Fibroblast of mammary gland (primary cell): ENCODE measurements around the gene PLXNC1.
"Not testable (repeated sequence)": the region's sequence is repeated elsewhere in the genome, so short reads cannot be mapped to it uniquely, and the experiment has no call there.

Experiments
- DNase-seq: peaks from one replicate; pipeline ENCODE4 v3.0.0-alpha.2; 2010; ENCODE audit warnings: low read depth
- H3K4me3 ChIP-seq: 2 replicates; pipeline ENCODE4 v1.5.1; 2011; ENCODE audit warnings: low read depth, mild to moderate bottlenecking, low read length, moderate library complexity; ENCODE audit not compliant: control insufficient read depth
- CTCF ChIP-seq: conservative IDR thresholded peaks from 2 replicates; pipeline ENCODE4 v1.5.1; 2011; ENCODE audit warnings: low read depth, low read length, inconsistent platforms; ENCODE audit not compliant: control insufficient read depth, insufficient read depth

PLXNC1 gene

GRCh38 chr12:94304566-94305061 is 156.2 kb downstream of the PLXNC1 start:
- DNase-seq, result no peak

GRCh38 chr12:94305130-94305957 is 157.0 kb downstream of the PLXNC1 start:
- peak; percentile 85 for DNase-seq
- no peak overlapping the region for H3K4me3 ChIP-seq

More at GRCh38 chr12:94304566-94305061, 156.2 kb downstream of the PLXNC1 start:
- no peak for TF ChIP-seq CTCF
- H3K4me3 ChIP-seq, result no peak overlapping the region

GRCh38 chr12:94308612-94309011 is 160.2 kb downstream of the PLXNC1 start:
- no peak for TF ChIP-seq CTCF
- DNase-seq, result peak; percentile 24

More at GRCh38 chr12:94305130-94305957, 157.0 kb downstream of the PLXNC1 start:
- no peak for TF ChIP-seq CTCF

GRCh38 chr12:94309373-94309772 is 161.0 kb downstream of the PLXNC1 start:
- no peak for TF ChIP-seq CTCF
- H3K4me3 ChIP-seq, result no peak overlapping the region
- DNase-seq, result no peak

More at GRCh38 chr12:94308612-94309011, 160.2 kb downstream of the PLXNC1 start:
- H3K4me3 ChIP-seq, result no peak overlapping the region

- no peak for TF ChIP-seq CTCF
- DNase-seq, result no peak
Observed at GRCh38 chr12:94312378-94312777, 164.0 kb downstream of the PLXNC1 start.

GRCh38 chr12:94316600-94316999 is 168.2 kb downstream of the PLXNC1 start:
- H3K4me3 ChIP-seq, DNase-seq: not testable (repeated sequence)

More at GRCh38 chr12:94312378-94312777, 164.0 kb downstream of the PLXNC1 start:
- no peak overlapping the region for H3K4me3 ChIP-seq

GRCh38 chr12:94318181-94318580 is 169.8 kb downstream of the PLXNC1 start:
- no peak for DNase-seq

More at GRCh38 chr12:94318181-94318580, 169.8 kb downstream of the PLXNC1 start:
- H3K4me3 ChIP-seq, result no peak overlapping the region
- no peak for TF ChIP-seq CTCF
